ENCODE data around the gene PPP1R36. TPM values are rescaled to one million over a fixed set of nuclear protein-coding genes. Genes with fewer than 3 reads are reported as not detected.

Gene PPP1R36
- total and polyA plus RNA-seq, 2 of the 4 experiments (the other 2 are of a cell fraction) = 0.15 to 0.54 TPM

DNA sequence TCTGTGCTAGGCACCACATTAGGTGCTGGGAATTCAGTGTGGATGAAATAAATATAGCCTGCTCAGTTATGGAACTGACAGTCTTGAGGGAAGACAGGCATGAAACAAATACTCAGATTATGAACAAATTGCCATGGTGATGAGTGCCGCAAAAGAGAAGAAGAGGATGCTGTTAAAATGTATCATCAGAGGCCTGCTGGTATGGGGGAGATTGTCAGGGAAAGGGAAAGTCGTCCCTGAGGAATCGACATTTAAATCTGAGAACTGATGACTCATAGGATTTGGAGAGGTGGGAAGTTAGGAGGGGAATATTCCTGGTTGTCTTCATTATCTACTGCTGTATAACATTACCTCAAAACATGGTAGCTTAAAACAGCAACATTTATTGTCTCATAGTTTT lies 42.0 kb downstream of the PPP1R36 start:
- no peak overlapping the region for H3K56ac ChIP-seq (ENCODE audit: extremely low read depth, insufficient read depth, low read length)
- no peaks in the 10 kb centered on the region for H3K36me3 ChIP-seq (ENCODE audit: control insufficient read depth, insufficient read depth, low read length)
- no peak overlapping the region for H2AFZ ChIP-seq (replicated peaks; ENCODE audit: low read length, poor library complexity)
- H3K9me3 ChIP-seq (ENCODE audit: control insufficient read depth, insufficient read depth, low read length) = no peaks in the 10 kb centered on the region
- no peak overlapping the region for H4K5ac ChIP-seq (ENCODE audit: low read depth, low read length)
- intact Hi-C loops (cut with micrococcal nuclease) (no loop called here), dilution Hi-C loops (cut with HindIII; ENCODE audit: low sequenced_read_pairs, unreplicated experiment) (no loop called here), in situ Hi-C loops (cut with MboI; ENCODE audit: low sequenced_read_pairs) (no loop called here)
- DNase-seq = peak; percentile 43
- ChIA-PET CTCF (no interaction called here), POLR2A (ENCODE audit: unreplicated experiment) (no interaction called here)
- H3K18ac ChIP-seq (ENCODE audit: low read depth, low read length) = no peak overlapping the region
- H3K79me1 ChIP-seq (ENCODE audit: low read depth in 1 of 2, low read length in 2 of 2) = no peaks in the 10 kb centered on the region
- H4K8ac ChIP-seq (ENCODE audit: low read depth in 2 of 2, low read length in 2 of 2) = no peak overlapping the region
- no peak overlapping the region for H4K91ac ChIP-seq (ENCODE audit: insufficient read depth, low read depth, low read length)
- no peak overlapping the region for H3K4me3 ChIP-seq (ENCODE audit: insufficient read depth, low read depth, low read length)
- H2AK9ac ChIP-seq (replicated peaks; ENCODE audit: low read depth, low read length, poor library complexity) = no peak overlapping the region
- TF ChIP-seq FOS (IDR thresholded peaks at IDR 0.05; ENCODE audit: low read depth, low read length) = peak; percentile 35; the same call in 1 of the 2 replicates
- no peak for TF ChIP-seq NFE2L2 (IDR thresholded peaks at IDR 0.05; ENCODE audit: low read depth, low read length)
- no peak for TF ChIP-seq CEBPB (IDR thresholded peaks at IDR 0.05; ENCODE audit: low read depth, low read length)
- no peak for TF ChIP-seq SMC3 (IDR thresholded peaks at IDR 0.05; ENCODE audit: low read depth, low read length)
- no peak for TF ChIP-seq CHD1 (IDR thresholded peaks at IDR 0.05; ENCODE audit: low read depth, low read length)
- TF ChIP-seq RCOR1 (IDR thresholded peaks at IDR 0.05; ENCODE audit: insufficient replicate concordance, low read length) = no peak
- no peak for TF ChIP-seq MAZ (IDR thresholded peaks at IDR 0.05; ENCODE audit: borderline replicate concordance, low read depth, low read length)
- TF ChIP-seq, protein P1, sequence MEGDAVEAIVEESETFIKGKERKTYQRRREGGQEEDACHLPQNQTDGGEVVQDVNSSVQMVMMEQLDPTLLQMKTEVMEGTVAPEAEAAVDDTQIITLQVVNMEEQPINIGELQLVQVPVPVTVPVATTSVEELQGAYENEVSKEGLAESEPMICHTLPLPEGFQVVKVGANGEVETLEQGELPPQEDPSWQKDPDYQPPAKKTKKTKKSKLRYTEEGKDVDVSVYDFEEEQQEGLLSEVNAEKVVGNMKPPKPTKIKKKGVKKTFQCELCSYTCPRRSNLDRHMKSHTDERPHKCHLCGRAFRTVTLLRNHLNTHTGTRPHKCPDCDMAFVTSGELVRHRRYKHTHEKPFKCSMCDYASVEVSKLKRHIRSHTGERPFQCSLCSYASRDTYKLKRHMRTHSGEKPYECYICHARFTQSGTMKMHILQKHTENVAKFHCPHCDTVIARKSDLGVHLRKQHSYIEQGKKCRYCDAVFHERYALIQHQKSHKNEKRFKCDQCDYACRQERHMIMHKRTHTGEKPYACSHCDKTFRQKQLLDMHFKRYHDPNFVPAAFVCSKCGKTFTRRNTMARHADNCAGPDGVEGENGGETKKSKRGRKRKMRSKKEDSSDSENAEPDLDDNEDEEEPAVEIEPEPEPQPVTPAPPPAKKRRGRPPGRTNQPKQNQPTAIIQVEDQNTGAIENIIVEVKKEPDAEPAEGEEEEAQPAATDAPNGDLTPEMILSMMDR (conservative IDR thresholded peaks at IDR 0.05; ENCODE audit: low read depth, low read length) = no peak
- no peak for TF ChIP-seq RAD21 (IDR thresholded peaks at IDR 0.05; ENCODE audit: low read length)
- TF ChIP-seq POLR2A (IDR thresholded peaks at IDR 0.05; ENCODE audit: low read depth, low read length) = no peak
- TF ChIP-seq, protein P2, sequence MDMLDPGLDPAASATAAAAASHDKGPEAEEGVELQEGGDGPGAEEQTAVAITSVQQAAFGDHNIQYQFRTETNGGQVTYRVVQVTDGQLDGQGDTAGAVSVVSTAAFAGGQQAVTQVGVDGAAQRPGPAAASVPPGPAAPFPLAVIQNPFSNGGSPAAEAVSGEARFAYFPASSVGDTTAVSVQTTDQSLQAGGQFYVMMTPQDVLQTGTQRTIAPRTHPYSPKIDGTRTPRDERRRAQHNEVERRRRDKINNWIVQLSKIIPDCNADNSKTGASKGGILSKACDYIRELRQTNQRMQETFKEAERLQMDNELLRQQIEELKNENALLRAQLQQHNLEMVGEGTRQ (IDR thresholded peaks at IDR 0.05; ENCODE audit: low read depth, low read length) = no peak
- no peak for TF ChIP-seq BHLHE40 (IDR thresholded peaks at IDR 0.05; ENCODE audit: low read depth, low read length)
- TF ChIP-seq MAFK (IDR thresholded peaks at IDR 0.05; ENCODE audit: low read depth, low read length) = peak; percentile 35; the same call in 1 of the 2 replicates
- TF ChIP-seq, protein P3, sequence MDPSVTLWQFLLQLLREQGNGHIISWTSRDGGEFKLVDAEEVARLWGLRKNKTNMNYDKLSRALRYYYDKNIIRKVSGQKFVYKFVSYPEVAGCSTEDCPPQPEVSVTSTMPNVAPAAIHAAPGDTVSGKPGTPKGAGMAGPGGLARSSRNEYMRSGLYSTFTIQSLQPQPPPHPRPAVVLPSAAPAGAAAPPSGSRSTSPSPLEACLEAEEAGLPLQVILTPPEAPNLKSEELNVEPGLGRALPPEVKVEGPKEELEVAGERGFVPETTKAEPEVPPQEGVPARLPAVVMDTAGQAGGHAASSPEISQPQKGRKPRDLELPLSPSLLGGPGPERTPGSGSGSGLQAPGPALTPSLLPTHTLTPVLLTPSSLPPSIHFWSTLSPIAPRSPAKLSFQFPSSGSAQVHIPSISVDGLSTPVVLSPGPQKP (IDR thresholded peaks at IDR 0.05; ENCODE audit: borderline replicate concordance, low read depth, low read length) = no peak
- no peak overlapping the region for H3K4me2 ChIP-seq (ENCODE audit: low read depth, low read length)
- H3K9me1 ChIP-seq (ENCODE audit: insufficient read depth, low read length) = peaks cover 3% of the 10 kb centered on the region; the same call in 1 of the 2 replicates
- H2BK120ac ChIP-seq (ENCODE audit: low read depth, low read length) = no peak overlapping the region
- H3K14ac ChIP-seq (replicated peaks; ENCODE audit: low read depth, low read length) = 0 out of 2 replicates have a peak overlapping the region, but pooled peaks have one; percentile 25
- H3K4me1 ChIP-seq (ENCODE audit: control insufficient read depth, insufficient read depth, low read length) = no peaks in the 10 kb centered on the region
- BruUV-seq (replicated peaks) = no TSS peak
- H3K9ac ChIP-seq (ENCODE audit: low read depth, low read length) = no peak overlapping the region
- H3K27ac ChIP-seq (ENCODE audit: insufficient read depth, low read length) = no peak overlapping the region
- H2AK5ac ChIP-seq (ENCODE audit: low read depth, low read length) = no peak overlapping the region
- 85% methylated on average over 1 of the region's 3 CpGs; no CpG with 5 or more reads in 1 of the 2 experiments for WGBS, 2 experiments (ENCODE audit: extremely low coverage in 2 of 2, insufficient read length in 1 of 2)
- H3K27me3 ChIP-seq (ENCODE audit: control insufficient read depth, insufficient read depth, low read length) = no peaks in the 10 kb centered on the region
- H2BK20ac ChIP-seq (ENCODE audit: low read depth, low read length) = no peak overlapping the region
- H4K20me1 ChIP-seq (ENCODE audit: insufficient read depth, low read length) = no peaks in the 10 kb centered on the region
- no peak overlapping the region for H3K23ac ChIP-seq (ENCODE audit: low read depth, low read length)
- H2BK5ac ChIP-seq (ENCODE audit: low read depth, low read length, poor library complexity, severe bottlenecking) = no peak overlapping the region
- no peak overlapping the region for H3K4ac ChIP-seq (ENCODE audit: low read depth, low read length)
- no peak overlapping the region for H2BK15ac ChIP-seq (ENCODE audit: low read depth, low read length)
- ATAC-seq (ENCODE audit: low read depth) = no peak
